Measurements from ENCODE around the gene ATOSA. TPM values are rescaled to one million over a fixed set of nuclear protein-coding genes. Genes with fewer than 3 reads are reported as not detected.

ATOSA gene
- total and polyA plus RNA-seq, 2 of the 8 experiments (the other 6 are each of a cell fraction or from before 2014, with no cell fraction given) = 4.6 to 7.9 TPM

DNA sequence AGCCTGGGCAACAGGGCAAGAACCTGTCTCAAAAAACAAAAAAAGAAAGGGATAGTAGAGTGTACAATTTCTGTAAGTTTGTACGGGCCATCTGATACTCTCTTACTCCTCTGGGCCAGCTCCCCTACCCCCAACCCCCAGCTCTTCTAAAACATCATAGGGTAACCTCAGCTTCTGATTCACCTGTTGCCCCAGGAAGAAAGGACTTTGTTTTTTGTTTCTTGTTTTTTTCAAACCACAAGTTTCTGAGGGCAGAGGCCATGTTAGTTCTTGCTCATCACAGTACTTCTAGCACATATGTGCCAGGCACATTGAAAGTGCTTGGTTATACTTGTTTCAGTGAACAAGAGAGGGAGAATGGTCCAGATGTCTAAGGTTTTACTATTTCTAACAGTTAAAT is 20.2 kb downstream of the ATOSA start (continued):
- TF ChIP-seq CTCF (IDR thresholded peaks at IDR 0.05; ENCODE audit: control extremely low read depth in 1 of 3, insufficient read depth in 1 of 3, low read depth in 1 of 3, low read length in 3 of 3) = no peak

Data from H1 (cell line).